Measurements from ENCODE around the gene SMAD4.

The SMAD4 gene

DNA sequence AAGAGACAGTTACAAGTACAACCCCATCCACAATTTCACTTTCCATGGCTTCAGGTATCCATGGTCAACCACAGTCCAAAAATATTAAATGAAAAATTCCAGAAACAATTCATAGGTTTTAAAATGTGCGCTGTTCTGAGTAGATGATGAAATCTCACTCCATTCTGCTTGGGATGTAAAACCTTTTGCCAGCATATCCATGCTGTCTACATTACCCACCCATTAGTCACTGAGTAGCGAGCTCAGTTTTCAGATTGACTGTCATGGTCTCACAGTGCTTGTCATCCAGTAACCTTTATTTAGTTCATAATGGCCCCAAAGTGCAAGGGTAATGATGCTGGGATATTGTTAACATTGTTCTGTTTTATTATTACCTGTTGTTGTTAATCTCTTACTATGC is 40.5 kb downstream of the SMAD4 start:
- H3K4me1 ChIP-seq, result peaks cover 0 to 32% (median 3%) of the 10 kb centered on the region in 4 donors
- intact Hi-C loops (cut with DNase I; ENCODE audit: low total_unique reads), result no loop called here
- no peaks in the 10 kb centered on the region for H3K9me3 ChIP-seq
- peaks cover 19 to 39% (median 30%) of the 10 kb centered on the region in 3 donors for H3K36me3 ChIP-seq
- DNase-seq, result no peak
- H3K27ac ChIP-seq, result no peak overlapping the region
- TF ChIP-seq, protein P1, sequence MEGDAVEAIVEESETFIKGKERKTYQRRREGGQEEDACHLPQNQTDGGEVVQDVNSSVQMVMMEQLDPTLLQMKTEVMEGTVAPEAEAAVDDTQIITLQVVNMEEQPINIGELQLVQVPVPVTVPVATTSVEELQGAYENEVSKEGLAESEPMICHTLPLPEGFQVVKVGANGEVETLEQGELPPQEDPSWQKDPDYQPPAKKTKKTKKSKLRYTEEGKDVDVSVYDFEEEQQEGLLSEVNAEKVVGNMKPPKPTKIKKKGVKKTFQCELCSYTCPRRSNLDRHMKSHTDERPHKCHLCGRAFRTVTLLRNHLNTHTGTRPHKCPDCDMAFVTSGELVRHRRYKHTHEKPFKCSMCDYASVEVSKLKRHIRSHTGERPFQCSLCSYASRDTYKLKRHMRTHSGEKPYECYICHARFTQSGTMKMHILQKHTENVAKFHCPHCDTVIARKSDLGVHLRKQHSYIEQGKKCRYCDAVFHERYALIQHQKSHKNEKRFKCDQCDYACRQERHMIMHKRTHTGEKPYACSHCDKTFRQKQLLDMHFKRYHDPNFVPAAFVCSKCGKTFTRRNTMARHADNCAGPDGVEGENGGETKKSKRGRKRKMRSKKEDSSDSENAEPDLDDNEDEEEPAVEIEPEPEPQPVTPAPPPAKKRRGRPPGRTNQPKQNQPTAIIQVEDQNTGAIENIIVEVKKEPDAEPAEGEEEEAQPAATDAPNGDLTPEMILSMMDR (IDR thresholded peaks at IDR 0.05), result no peak
- no peak overlapping the region for H3K4me3 ChIP-seq
- no peaks in the 10 kb centered on the region for H3K27me3 ChIP-seq

DNA sequence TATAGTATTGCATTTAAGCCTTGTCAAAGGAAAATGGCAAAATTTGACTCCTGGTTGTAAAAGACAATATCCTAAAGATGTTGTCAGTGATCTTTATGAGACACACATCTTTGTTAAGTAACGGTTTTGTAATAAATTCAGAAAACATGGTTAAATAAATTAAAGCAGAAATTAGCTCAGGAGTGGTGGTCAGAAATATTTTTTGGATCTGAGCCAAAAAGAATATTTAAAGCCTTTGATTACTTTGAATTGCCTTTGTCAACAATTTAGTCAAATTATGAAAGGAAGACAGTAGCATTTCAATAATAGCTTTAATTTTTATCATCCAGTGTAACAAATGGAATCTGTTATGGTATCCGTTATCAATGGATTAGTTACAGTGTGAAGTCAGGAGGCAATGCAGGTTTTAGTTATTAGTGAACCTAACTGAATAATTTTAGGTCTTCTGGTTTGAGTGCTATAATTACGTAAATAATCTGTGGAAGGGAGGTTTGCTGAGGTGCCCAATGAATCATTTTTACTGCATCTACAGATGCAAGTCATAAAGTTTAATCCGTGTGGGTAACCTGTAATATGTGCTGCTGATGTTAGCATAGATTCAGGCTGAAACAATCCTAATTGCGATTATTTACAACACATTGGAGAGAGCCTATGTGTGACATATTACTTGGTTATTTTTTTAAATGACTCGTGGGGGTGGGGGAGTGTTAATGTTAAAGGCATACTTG is 42.7 kb downstream of the SMAD4 start:
- H3K4me1 ChIP-seq, result peaks cover 0 to 31% (median 0%) of the 10 kb centered on the region in 4 donors
- H3K36me3 ChIP-seq, result peaks cover 22 to 34% (median 32%) of the 10 kb centered on the region in 3 donors
- intact Hi-C loops (cut with DNase I; ENCODE audit: low total_unique reads), result no loop called here
- DNase-seq, result no peak
- H3K27ac ChIP-seq, result no peak overlapping the region
- H3K9me3 ChIP-seq, result no peaks in the 10 kb centered on the region
- H3K4me3 ChIP-seq, result no peak overlapping the region
- TF ChIP-seq, protein P1 (IDR thresholded peaks at IDR 0.05), result no peak
- no peaks in the 10 kb centered on the region for H3K27me3 ChIP-seq

- TF ChIP-seq, protein P1 (IDR thresholded peaks at IDR 0.05), result no peak
Measured at GRCh38 chr18:51074605-51075004, 44.6 kb downstream of the SMAD4 start.

GRCh38 chr18:51076503-51076902 is 46.5 kb downstream of the SMAD4 start:
- H3K36me3 ChIP-seq, result peaks cover 40 to 50% (median 44%) of the 10 kb centered on the region in 3 donors
- H3K9me3 ChIP-seq, result no peaks in the 10 kb centered on the region
- no peak overlapping the region for H3K4me3 ChIP-seq
- TF ChIP-seq, protein P1 (IDR thresholded peaks at IDR 0.05), result no peak
- H3K27me3 ChIP-seq, result no peaks in the 10 kb centered on the region
- H3K4me1 ChIP-seq, result peaks cover 0 to 18% (median 0%) of the 10 kb centered on the region in 4 donors
- no peak overlapping the region for H3K27ac ChIP-seq
- no peak for DNase-seq
- intact Hi-C loops (cut with DNase I; ENCODE audit: low total_unique reads), result no loop called here

More at GRCh38 chr18:51074605-51075004, 44.6 kb downstream of the SMAD4 start:
- no peak overlapping the region for H3K4me3 ChIP-seq
- no peak for DNase-seq
- H3K36me3 ChIP-seq, result peaks cover 32 to 34% (median 32%) of the 10 kb centered on the region in 3 donors
- no peaks in the 10 kb centered on the region for H3K27me3 ChIP-seq
- H3K9me3 ChIP-seq, result no peaks in the 10 kb centered on the region
- H3K27ac ChIP-seq, result no peak overlapping the region
- intact Hi-C loops (cut with DNase I; ENCODE audit: low total_unique reads), result no loop called here
- peaks cover 0 to 24% (median 0%) of the 10 kb centered on the region in 4 donors for H3K4me1 ChIP-seq

- H3K36me3 ChIP-seq, result peaks cover 41 to 55% (median 50%) of the 10 kb centered on the region in 3 donors
- intact Hi-C loops (cut with DNase I; ENCODE audit: low total_unique reads), result no loop called here
Measured at GRCh38 chr18:51077217-51077616, 47.2 kb downstream of the SMAD4 start.

More at GRCh38 chr18:51077217-51077616, 47.2 kb downstream of the SMAD4 start:
- no peak overlapping the region for H3K27ac ChIP-seq
- no peaks in the 10 kb centered on the region for H3K27me3 ChIP-seq
- no peak overlapping the region for H3K4me3 ChIP-seq
- TF ChIP-seq, protein P1 (IDR thresholded peaks at IDR 0.05), result no peak
- no peaks in the 10 kb centered on the region for H3K9me3 ChIP-seq
- no peak for DNase-seq
- peaks cover 0 to 18% (median 0%) of the 10 kb centered on the region in 4 donors for H3K4me1 ChIP-seq

Measured in tibial artery (tissue), 4 donors.